ENCODE results near the gene FH. TPM values are rescaled to one million over a fixed set of nuclear protein-coding genes. Genes with fewer than 3 reads are reported as not detected.

FH gene
- total RNA-seq, 1 donor from 2014 or later = 224 TPM

DNA sequence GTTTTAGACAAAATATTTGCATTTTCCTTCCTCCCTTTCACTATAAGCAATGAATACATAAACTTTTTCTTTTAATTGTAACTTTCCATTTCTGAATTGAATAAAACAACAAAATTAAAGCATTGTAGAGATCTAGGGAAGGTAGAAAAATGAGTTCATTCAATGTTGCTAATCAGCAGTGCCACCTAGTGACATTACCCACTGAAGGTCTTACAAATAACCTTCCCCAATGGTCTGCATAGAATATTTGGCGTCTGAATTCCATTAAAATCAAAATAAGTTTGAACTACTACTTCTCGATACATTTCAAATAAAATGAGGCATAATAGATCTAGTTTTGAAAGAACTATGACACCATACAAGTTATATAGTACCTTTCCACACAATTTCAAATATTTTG is 19.6 kb downstream of the FH start:
- no peak overlapping the region for H3K27ac ChIP-seq (replicated peaks)
- intact Hi-C loops (cut with micrococcal nuclease) = no loop called here
- no peaks in the 10 kb centered on the region for H3K4me1 ChIP-seq
- no peak overlapping the region for H3K4me3 ChIP-seq
- DNase-seq = no peak
- peaks cover 92% of the 10 kb centered on the region for H3K36me3 ChIP-seq
- no peaks in the 10 kb centered on the region for H3K9me3 ChIP-seq (replicated peaks)
- H3K27me3 ChIP-seq (ENCODE audit: low read depth) = no peaks in the 10 kb centered on the region
- TF ChIP-seq, protein P1, sequence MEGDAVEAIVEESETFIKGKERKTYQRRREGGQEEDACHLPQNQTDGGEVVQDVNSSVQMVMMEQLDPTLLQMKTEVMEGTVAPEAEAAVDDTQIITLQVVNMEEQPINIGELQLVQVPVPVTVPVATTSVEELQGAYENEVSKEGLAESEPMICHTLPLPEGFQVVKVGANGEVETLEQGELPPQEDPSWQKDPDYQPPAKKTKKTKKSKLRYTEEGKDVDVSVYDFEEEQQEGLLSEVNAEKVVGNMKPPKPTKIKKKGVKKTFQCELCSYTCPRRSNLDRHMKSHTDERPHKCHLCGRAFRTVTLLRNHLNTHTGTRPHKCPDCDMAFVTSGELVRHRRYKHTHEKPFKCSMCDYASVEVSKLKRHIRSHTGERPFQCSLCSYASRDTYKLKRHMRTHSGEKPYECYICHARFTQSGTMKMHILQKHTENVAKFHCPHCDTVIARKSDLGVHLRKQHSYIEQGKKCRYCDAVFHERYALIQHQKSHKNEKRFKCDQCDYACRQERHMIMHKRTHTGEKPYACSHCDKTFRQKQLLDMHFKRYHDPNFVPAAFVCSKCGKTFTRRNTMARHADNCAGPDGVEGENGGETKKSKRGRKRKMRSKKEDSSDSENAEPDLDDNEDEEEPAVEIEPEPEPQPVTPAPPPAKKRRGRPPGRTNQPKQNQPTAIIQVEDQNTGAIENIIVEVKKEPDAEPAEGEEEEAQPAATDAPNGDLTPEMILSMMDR (IDR thresholded peaks at IDR 0.05; ENCODE audit: borderline replicate concordance) = no peak

DNA sequence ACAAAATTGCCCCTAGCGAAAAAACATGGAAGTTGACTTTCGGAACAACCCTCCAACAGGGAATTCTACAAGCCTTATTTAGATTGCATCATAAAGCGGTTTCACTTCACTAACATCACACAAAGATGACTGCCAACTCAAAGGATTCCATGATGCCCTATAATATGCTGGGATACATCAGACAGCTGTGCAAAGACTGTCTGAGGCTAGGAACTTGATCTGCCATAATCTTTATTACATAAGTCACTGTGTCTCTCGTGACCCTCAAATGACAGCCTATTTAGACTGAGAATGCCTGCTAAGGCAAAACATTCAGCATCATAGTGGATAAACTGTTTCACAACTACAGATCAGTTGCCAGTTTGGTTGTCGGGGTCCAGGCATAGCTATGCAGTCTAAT is 23.8 kb downstream of the FH start:
- H3K27me3 ChIP-seq (ENCODE audit: low read depth) = no peaks in the 10 kb centered on the region
- no peaks in the 10 kb centered on the region for H3K9me3 ChIP-seq (replicated peaks)
- peaks cover 2% of the 10 kb centered on the region for H3K4me1 ChIP-seq
- H3K27ac ChIP-seq (replicated peaks) = no peak overlapping the region
- H3K36me3 ChIP-seq = peaks cover 72% of the 10 kb centered on the region
- no peak for DNase-seq
- H3K4me3 ChIP-seq = no peak overlapping the region
- intact Hi-C loops (cut with micrococcal nuclease) = no loop called here
- TF ChIP-seq, protein P1 (IDR thresholded peaks at IDR 0.05; ENCODE audit: borderline replicate concordance) = no peak

DNA sequence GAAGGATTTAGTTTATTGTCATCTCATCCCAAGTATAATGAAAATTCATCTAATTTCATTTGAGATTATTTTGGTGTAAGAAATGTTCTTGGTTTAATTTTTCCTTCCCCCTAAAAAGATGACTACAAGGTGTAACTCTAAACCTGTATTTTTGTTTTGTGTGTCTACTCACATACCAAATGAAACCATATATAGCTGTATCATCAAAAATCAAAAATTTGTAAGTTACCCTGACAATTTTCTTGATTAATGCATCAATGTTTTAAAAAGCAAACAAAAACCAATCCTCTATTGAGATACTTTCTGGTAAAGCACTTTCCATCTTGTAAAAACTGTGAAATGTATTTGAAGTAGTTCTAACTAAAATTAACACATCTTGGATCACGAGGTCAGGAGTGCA is 30.8 kb downstream of the FH start:
- Histone ChIP-seq H3K27ac (replicated peaks) (no peak overlapping the region), H3K4me3 (no peak overlapping the region), H3K27me3 (ENCODE audit: low read depth) (no peaks in the 10 kb centered on the region), H3K9me3 (replicated peaks) (no peaks in the 10 kb centered on the region), H3K4me1 (peaks cover 3% of the 10 kb centered on the region), H3K36me3 (peaks cover 8% of the 10 kb centered on the region)
- intact Hi-C loops (cut with micrococcal nuclease) = no loop called here
- TF ChIP-seq, protein P1 (IDR thresholded peaks at IDR 0.05; ENCODE audit: borderline replicate concordance) = no peak
- no peak for DNase-seq

DNA sequence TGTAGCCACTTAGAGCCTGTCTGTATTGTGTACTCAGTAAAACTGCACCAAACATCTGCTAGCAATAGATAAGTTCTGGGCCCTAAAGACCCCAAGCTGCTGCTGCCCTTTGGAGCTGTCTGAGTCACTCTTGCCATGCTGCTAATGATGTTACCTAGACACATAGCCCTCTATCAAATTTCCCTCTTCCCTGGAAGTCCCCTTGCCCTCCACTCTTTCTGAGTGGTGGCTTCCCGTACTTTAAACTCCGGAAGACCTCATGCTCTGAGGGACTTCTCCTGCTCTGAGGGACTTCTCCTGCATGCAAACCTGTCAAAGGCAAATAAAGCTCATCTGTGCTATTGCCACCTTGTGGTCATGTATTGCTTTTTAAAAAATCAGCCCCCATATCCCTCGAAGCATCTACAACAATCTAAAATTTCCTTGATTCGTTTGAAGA is 34.0 kb downstream of the FH start:
- no peaks in the 10 kb centered on the region for H3K4me1 ChIP-seq
- H3K27me3 ChIP-seq (ENCODE audit: low read depth) = no peaks in the 10 kb centered on the region
- TF ChIP-seq, protein P1 (IDR thresholded peaks at IDR 0.05; ENCODE audit: borderline replicate concordance) = no peak
- H3K9me3 ChIP-seq (replicated peaks) = no peaks in the 10 kb centered on the region
- no peak for DNase-seq
- no peak overlapping the region for H3K27ac ChIP-seq (replicated peaks)
- intact Hi-C loops (cut with micrococcal nuclease) = no loop called here
- no peaks in the 10 kb centered on the region for H3K36me3 ChIP-seq
- H3K4me3 ChIP-seq = no peak overlapping the region

DNA sequence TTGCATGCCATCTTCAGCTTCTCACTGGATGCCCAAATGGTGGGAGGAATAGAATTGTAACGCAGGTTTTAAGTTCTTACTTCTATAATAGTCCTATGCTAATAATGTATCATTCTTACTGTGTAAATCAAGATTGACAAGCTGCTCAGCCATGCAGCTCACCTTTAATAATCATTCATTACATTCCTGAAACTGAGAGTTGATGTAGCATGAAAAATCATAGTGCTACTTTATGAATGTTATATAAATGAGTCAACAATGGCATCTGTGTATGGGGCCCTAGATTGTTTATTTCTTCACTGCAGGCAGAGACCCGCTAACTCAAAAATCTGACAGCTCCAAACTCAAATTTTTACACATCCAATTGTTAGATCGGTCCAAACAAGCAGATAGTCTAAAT is 34.4 kb downstream of the FH start:
- intact Hi-C loops (cut with micrococcal nuclease) = no loop called here
- Histone ChIP-seq H3K36me3 (no peaks in the 10 kb centered on the region), H3K4me1 (no peaks in the 10 kb centered on the region), H3K27me3 (ENCODE audit: low read depth) (no peaks in the 10 kb centered on the region), H3K9me3 (replicated peaks) (no peaks in the 10 kb centered on the region), H3K4me3 (no peak overlapping the region), H3K27ac (replicated peaks) (no peak overlapping the region)
- no peak for DNase-seq
- TF ChIP-seq, protein P1 (IDR thresholded peaks at IDR 0.05; ENCODE audit: borderline replicate concordance) = no peak
